Fibroblast of peridontal ligament (primary cell): Measurements from ENCODE around the gene CNTN1.
A peak's percentile ranks its signal among the peaks of the same experiment; 100 is the strongest.
"Not testable (repeated sequence)": the region's sequence is repeated elsewhere in the genome, so short reads cannot be mapped to it uniquely, and the experiment has no call there.

Source experiments
- DNase-seq: peaks from one replicate; pipeline ENCODE4 v3.0.0-alpha.2; 2010; ENCODE audit errors: extremely low read depth

Gene CNTN1

GRCh38 chr12:41045509-41045908 is 353.3 kb downstream of the CNTN1 start:
- peak; percentile 61 for DNase-seq

DNA sequence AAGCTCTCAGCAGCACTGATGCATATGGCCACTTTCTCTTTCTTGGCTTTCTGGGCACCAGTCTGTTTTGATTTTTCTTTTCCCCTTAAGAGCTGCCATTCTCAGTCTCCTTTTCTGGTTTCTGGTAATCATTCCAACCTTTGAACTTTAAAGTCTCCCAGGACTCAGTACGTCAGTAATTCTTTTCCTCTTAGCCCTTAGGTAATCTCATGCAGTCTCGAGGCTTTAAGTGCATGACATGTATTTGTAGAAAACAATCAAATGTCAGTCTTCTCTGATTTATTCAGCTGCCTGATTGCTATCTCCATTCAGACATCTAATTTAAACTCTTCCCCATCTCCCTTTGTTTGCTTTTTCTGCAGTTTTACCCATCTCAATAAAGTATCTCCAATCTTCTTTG is 356.8 kb downstream of the CNTN1 start:
- peak; percentile 16 for DNase-seq

- peak; percentile 11 for DNase-seq
Measured at GRCh38 chr12:41051954-41052353, 359.7 kb downstream of the CNTN1 start.

- no peak for DNase-seq
Measured at GRCh38 chr12:41052441-41052840, 360.2 kb downstream of the CNTN1 start.

DNA sequence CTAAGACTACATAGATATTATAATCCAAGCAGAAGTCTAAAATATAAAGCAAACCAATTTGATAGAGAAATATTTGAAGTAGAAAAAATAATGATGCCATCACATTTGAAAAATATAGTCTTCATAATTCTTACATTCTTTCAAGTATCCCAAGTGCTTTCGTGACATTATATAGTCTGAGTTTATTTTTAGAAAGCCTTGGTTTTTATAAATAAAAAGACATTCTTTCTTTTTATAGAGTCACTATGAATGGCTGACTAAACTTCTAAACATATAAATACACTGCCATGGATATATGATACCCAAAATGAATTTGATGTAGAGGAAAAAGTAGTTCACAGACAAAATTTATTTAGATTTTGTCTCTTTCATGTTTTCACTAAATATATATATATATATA is 360.8 kb downstream of the CNTN1 start:
- peak; percentile 62 for DNase-seq

DNA sequence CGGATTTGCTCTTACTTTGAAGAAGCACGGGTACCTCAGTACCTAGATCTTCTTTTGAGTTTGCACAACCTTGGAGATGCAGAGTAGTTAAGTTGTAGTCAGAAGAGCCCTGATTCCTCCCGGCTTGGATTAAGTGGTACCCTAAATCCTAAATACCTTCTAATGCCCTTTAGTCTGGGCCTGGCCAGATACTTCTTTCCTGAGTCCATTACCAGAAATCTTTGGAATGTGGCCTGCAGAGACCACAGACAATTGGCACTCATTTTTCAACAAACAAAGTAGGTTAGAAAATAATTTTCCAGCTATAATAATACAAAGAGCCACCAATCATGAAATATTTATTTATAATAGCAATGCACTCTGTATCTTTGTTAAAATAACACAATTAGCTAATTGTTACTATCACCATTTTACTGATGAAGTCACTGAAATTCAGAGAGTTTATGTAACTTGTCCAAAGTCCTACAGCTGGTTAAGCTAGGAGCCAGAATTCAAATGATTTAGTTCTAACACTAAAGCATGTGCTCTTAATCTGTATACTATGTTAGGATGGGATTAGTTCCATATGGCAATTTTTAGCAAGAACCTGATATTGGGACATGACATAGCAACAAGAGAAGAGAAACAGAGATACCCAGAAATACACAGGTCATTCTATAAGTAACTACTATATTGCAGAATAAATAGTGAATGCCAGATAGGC is 363.8 kb downstream of the CNTN1 start:
- DNase-seq, result peak; percentile 93

GRCh38 chr12:41058266-41058665 is 366.0 kb downstream of the CNTN1 start:
- peak; percentile 89 for DNase-seq

DNA sequence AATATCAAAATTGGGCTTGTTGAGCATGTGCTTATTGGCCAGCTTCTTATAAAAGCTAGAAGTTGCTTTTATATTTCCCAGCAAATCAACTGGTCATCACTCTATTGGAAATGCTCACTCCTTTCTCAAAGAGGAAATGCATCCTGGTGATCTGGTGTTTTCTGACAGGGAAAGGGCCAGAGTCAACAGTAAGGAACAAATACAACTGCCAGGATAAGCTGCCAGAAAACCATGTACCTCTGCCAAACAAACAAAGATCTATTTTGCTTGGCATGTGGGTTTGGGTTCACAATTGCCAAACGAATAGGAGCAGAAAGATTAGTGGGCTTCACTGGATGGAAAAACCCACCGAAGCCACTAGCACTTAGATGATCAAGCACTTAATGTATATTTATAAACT is 369.0 kb downstream of the CNTN1 start:
- no peak for DNase-seq

DNA sequence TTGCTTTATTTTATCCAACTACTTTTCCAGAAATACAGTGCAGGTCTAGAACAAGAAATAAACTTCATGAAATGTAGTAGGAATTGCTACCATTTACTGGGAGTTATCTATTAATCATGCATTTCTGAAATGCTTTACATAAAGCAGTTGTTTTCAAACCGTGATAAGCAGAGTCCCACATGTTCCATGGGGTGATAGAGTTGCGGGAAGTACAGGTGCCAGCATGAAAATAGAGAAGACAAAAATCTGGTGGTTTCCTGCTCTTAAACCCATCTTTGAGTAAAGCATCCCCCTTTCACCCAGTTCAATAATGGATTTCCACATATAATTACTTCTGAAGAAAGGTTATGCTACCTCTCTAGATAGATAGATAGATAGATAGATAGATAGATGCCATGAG is 372.2 kb downstream of the CNTN1 start:
- no peak for DNase-seq

DNA sequence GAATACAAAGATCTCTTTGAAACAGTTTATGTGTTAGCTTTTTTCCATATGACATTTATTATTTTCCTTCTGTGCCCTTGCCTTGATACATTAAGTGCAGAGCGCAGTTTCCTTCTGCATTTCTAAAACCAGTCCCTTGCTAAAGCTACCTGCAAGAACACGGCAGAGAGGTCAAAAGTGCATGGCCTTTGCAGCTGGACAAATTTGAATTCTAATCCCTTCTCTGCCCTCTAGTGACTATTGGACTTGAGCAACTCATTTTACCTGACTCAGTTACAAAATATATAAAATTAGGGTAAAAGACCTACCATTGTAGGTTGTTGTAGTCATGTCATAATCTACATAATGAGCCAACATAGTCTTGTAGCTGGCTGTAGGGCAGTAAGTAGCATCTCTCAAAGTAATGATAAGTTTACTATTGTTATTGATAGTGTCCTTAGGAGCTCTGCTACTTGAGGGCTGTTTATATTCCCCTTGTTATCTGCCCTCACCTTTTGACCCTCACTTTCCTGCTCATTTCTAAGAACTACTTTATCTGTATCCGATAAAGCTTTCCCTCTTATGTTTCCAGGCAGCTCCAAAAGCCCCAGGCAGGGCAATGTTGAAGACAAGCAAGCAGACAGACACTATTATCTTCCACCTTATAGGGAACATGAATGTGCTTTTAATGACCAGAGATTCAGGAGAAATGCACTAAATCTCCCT is 375.9 kb downstream of the CNTN1 start:
- no peak for DNase-seq

DNA sequence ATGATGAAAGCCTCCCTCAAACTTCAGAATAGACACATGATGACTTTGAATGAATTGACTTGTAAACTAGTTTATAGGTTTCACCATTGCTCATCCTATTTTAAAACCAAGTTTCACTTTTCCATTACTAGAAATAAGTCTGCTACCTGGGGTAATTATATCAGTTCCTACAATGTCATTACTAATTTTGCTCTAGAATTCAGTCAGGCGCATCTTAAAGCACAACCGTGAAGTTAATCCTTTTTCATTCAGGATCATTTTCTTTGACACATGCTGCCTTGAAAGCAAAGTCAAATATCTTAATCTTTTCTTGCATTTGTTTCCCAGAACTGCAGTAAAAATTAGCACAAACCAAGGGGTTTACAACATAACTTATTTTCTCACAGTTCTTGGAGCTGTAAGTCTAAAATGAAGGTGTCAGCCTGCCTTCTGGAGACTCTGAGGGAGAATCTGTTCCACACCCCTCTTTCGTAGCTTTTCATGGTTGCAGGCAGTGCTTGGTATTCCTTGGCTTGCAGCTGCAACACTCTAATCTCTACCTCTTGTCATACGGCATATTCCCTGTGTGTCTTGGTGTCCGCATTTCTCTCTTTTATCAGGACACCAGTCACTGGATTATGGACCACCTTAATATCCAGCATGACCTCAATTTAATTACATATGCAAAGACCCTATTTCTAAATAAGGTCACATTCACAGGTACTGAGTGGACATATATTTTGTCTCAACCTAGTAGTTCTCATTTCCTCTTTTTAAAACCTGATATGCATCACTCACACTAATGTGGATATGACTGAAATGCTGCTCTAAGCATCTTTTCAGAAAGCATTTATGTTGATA is 381.6 kb downstream of the CNTN1 start:
- no peak for DNase-seq

DNA sequence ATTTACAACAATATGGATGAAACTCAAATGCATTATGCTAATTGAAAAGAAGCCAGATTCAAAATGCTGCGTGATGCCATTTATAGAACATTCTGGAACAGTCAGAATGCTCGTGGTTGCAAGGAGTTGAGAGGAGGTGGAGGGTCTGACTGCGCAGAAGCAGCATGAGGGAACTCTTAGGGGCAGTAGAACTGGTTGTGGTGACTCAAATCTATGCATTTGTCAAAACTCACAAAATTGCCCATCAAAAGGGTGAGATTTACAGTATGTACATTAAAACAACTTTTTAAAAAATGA is 382.2 kb downstream of the CNTN1 start:
- no peak for DNase-seq

- no peak for DNase-seq
Measured at GRCh38 chr12:41076114-41076513, 383.9 kb downstream of the CNTN1 start.

DNA sequence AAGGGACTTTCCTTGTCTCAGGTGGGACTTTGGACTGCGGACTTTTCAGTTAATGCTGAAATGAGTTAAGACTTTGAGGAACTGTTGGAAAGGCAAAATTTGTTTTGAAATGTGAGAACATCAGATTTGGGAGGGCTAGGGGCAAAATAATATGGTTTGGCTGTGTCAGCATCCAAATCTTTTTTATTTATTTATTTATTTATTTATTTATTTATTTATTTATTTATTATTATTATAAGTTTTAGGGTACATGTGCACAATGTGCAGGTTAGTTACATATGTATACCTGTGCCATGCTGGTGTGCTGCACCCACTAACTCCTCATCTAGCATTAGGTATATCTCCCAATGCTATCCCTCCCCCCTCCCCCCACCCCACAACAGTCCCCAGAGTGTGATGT is 389.0 kb downstream of the CNTN1 start:
- not testable (repeated sequence) for DNase-seq

DNA sequence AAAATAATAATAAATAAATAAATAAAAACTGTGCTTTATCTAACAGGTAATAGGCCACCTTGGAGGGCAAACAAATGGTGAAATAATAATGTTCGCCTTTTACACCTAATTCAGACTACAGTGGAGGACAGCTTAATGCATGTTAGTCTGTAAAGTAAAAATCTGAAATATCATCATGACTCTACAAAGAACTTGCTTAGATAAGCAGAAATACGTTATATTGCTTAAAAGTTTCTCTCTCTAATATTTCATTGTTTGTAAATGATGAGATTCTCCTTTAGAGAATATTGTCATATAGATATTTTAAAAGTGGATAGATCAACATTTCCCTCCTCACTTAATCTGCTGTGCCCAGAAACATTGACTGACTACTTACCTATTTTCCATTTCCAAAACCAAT is 397.2 kb downstream of the CNTN1 start:
- DNase-seq, result no peak

- no peak for DNase-seq
Measured at GRCh38 chr12:41092115-41092514, 399.9 kb downstream of the CNTN1 start.

- DNase-seq, result no peak
Measured at GRCh38 chr12:41096797-41097196, 404.6 kb downstream of the CNTN1 start.

DNA sequence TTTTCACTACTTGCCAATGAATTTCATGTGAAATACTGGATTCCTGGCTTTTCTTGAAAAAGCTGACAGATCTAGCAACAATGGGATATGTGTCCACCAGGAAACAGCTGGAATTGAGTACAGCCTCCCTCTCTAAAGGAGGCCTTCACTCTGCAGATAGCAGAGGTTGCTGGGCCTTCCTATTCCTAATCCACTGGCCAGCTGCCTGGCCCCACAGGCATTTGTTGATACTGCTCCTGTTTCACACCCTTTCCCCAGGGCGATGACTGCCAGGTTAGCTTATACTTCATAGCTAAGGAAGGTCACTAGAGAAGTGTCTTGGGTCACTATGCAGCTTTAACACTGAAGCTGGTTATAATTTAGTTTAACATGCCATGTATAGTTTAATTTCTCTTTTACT is 408.3 kb downstream of the CNTN1 start:
- no peak for DNase-seq

- DNase-seq, result no peak
Measured at GRCh38 chr12:41101806-41102205, 409.6 kb downstream of the CNTN1 start.

DNA sequence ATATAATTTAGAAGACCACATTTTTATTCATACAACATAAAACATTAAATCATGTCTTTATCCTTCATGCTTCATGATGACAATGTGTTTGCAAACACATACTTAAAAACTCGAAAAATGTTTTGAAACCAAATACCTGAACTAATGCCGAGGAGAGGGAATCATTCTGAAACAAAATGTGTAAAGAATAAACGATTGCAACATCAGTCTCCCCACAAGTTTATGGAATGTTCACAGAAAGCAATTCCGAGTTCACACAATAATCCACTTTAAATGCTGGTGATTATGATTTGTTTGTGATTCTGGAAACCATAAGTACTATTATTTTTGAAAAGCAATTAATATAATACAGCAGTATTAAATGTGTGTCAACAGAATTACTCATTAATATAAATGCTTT is 411.4 kb downstream of the CNTN1 start:
- peak; percentile 62 for DNase-seq

DNA sequence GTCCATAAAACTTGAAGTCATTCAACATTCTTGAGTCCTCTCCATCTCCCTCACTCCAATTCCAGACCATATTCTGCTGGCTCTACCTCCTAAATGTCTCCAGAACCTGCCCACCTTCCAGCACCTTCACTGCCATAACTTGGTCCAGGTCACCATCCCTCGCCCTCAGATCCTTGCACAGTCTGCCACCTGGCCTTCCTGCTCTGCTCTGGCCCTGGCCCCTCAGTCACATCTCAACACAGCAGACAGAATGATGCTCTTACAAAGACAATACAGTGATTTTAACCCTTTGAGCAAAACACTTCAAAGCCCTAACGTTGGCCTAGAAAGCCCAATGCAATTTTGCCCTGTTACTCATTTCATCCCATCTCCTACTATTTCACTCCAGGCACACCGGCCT is 414.1 kb downstream of the CNTN1 start:
- no peak for DNase-seq

GRCh38 chr12:41108032-41108431 is 415.8 kb downstream of the CNTN1 start:
- DNase-seq, result peak; percentile 57

- no peak for DNase-seq
Measured at GRCh38 chr12:41112903-41113302, 420.7 kb downstream of the CNTN1 start.
